ENCODE data around the gene PYCR2.
"Not testable (repeated sequence)": the region's sequence is repeated elsewhere in the genome, so short reads cannot be mapped to it uniquely, and the experiment has no call there.

Gene PYCR2

GRCh38 chr1:225923692-225924555 is at the start of gene PYCR2:
Gene PYCR2 (minus strand): TSS chr1:225924250. CDS start chr1:225924110, 140 bp downstream.
- DNase-seq (ENCODE audit: low read depth): peak; percentile 72

GRCh38 chr1:225973158-225973557 is 49.1 kb upstream of the PYCR2 start:
- DNase-seq (ENCODE audit: low read depth): no peak

GRCh38 chr1:225972344-225973152 is 48.5 kb upstream of the PYCR2 start:
- no peak for DNase-seq (ENCODE audit: low read depth)

- DNase-seq (ENCODE audit: low read depth): not testable (repeated sequence)
Observed at GRCh38 chr1:225970592-225971157, 46.6 kb upstream of the PYCR2 start.

GRCh38 chr1:225969751-225970150 is 45.7 kb upstream of the PYCR2 start:
- not testable (repeated sequence) for DNase-seq (ENCODE audit: low read depth)

- no peak for DNase-seq (ENCODE audit: low read depth)
Observed at GRCh38 chr1:225965231-225965630, 41.2 kb upstream of the PYCR2 start.

GRCh38 chr1:225963735-225964530 is 39.9 kb upstream of the PYCR2 start:
- no peak for DNase-seq (ENCODE audit: low read depth)

- DNase-seq (ENCODE audit: low read depth): no peak
Observed at GRCh38 chr1:225962440-225962975, 38.5 kb upstream of the PYCR2 start.

- DNase-seq (ENCODE audit: low read depth): no peak
Observed at GRCh38 chr1:225961659-225962439, 37.8 kb upstream of the PYCR2 start.

- DNase-seq (ENCODE audit: low read depth): no peak
Observed at GRCh38 chr1:225958041-225958440, 34.0 kb upstream of the PYCR2 start.

GRCh38 chr1:225954753-225955152 is 30.7 kb upstream of the PYCR2 start:
- DNase-seq (ENCODE audit: low read depth): no peak

- no peak for DNase-seq (ENCODE audit: low read depth)
Observed at GRCh38 chr1:225953315-225953714, 29.3 kb upstream of the PYCR2 start.

GRCh38 chr1:225950905-225951497 is 27.0 kb upstream of the PYCR2 start:
- DNase-seq (ENCODE audit: low read depth): no peak

- no peak for DNase-seq (ENCODE audit: low read depth)
Observed at GRCh38 chr1:225949041-225949440, 25.0 kb upstream of the PYCR2 start.

GRCh38 chr1:225946803-225947202 is 22.8 kb upstream of the PYCR2 start:
- DNase-seq (ENCODE audit: low read depth): no peak

- no peak for DNase-seq (ENCODE audit: low read depth)
Observed at GRCh38 chr1:225946082-225946620, 22.1 kb upstream of the PYCR2 start.

- DNase-seq (ENCODE audit: low read depth): no peak
Observed at GRCh38 chr1:225945564-225945963, 21.5 kb upstream of the PYCR2 start.

- no peak for DNase-seq (ENCODE audit: low read depth)
Observed at GRCh38 chr1:225944951-225945350, 20.9 kb upstream of the PYCR2 start.

GRCh38 chr1:225944387-225944786 is 20.3 kb upstream of the PYCR2 start:
- DNase-seq (ENCODE audit: low read depth): no peak

- DNase-seq (ENCODE audit: low read depth): no peak
Observed at GRCh38 chr1:225943582-225943981, 19.5 kb upstream of the PYCR2 start.
